Gastrocnemius medialis (tissue), 4 donors: ENCODE results near the gene ALDH4A1.

Source experiments
- POLR2A ChIP-seq, 2 donors: fragments of 450-650 bp; IDR thresholded peaks; one replicate each; pipeline ENCODE4 v1.6.1; 2017; ENCODE audit warnings: antibody characterized with exemption in 2 of 2, mild to moderate bottlenecking in 2 of 2, moderate library complexity in 2 of 2
- TF ChIP-seq, protein P1 (sequence below), 5 experiments: fragments of 450-650 bp in 3 of 5; fragments of 200-600 bp in 2 of 5; sonication (generic) in 2 of 5; IDR thresholded peaks in 4 of 5; conservative IDR thresholded peaks in 1 of 5; 1 replicate in 4 of 5; 2 replicates in 1 of 5; pipeline ENCODE4 v1.5.1; 2016 to 2019; ENCODE audit warnings: antibody characterized with exemption in 5 of 5, mild to moderate bottlenecking in 3 of 5, moderate library complexity in 3 of 5

DNA sequence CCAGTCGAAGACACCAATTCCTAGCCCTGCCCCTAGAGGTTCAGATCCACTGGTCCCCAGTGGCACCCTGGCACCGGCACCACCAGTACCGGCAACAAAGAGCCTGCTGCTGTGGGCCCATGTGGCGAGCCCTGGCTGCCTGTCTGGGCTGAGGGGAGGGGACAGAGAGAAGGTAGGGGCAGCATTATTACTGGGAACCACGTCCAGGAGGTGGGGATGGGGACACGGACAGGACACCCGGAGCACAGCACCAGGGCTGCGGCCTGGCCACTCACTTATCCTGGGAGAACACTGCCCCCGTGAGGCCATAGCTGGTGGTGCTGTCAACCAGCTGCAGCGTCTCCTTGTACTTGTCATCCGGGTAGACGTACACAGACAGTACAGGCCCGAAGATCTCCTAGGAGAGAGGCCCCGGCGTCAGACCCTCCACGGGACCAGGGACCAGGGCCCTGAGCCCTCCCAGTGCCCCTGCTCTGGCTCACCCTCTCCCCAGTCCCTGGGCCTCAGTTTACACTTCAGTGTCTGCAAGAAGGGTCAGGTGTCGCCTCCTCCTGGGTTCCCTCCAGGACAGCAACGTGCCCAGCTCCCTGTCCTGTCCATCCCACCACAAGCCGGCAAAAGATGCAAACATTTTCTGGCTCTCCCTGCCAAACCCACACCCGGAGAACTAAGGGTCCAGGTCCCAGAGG lies 27.1 kb downstream of the ALDH4A1 start:
- TF ChIP-seq, protein P1, sequence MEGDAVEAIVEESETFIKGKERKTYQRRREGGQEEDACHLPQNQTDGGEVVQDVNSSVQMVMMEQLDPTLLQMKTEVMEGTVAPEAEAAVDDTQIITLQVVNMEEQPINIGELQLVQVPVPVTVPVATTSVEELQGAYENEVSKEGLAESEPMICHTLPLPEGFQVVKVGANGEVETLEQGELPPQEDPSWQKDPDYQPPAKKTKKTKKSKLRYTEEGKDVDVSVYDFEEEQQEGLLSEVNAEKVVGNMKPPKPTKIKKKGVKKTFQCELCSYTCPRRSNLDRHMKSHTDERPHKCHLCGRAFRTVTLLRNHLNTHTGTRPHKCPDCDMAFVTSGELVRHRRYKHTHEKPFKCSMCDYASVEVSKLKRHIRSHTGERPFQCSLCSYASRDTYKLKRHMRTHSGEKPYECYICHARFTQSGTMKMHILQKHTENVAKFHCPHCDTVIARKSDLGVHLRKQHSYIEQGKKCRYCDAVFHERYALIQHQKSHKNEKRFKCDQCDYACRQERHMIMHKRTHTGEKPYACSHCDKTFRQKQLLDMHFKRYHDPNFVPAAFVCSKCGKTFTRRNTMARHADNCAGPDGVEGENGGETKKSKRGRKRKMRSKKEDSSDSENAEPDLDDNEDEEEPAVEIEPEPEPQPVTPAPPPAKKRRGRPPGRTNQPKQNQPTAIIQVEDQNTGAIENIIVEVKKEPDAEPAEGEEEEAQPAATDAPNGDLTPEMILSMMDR (IDR thresholded peaks at IDR 0.05 in 4 of 5, conservative IDR thresholded peaks at IDR 0.05 in 1 of 5) = peak; percentile 41 to 82 (median 70)
- TF ChIP-seq POLR2A (IDR thresholded peaks at IDR 0.05) = no peak
